Ovary (tissue), 9 donors: ENCODE results near the gene DNAJC22. TPM values are rescaled to one million over a fixed set of nuclear protein-coding genes. Genes with fewer than 3 reads are reported as not detected.
"Not testable (repeated sequence)": the region's sequence is repeated elsewhere in the genome, so short reads cannot be mapped to it uniquely, and the experiment has no call there.

Source experiments
- DNase-seq, 5 donors: peaks; one replicate each; pipeline ENCODE4 v3.0.0-alpha.2; 2019 to 2020
- H3K27ac ChIP-seq, 2 donors: fragments of 200-600 bp; one replicate each; pipeline versions ENCODE4 v1.5.1 to v1.8.0; 2019 to 2022
- H3K27me3 ChIP-seq: fragments of 200-600 bp; one replicate; pipeline ENCODE4 v1.8.0; 2022
- H3K36me3 ChIP-seq: fragments of 200-600 bp; sonication (generic); one replicate; pipeline ENCODE4 v1.5.1; 2019
- H3K4me1 ChIP-seq: one replicate; pipeline ENCODE4 v1.8.1; 2013; ENCODE audit warnings: mild to moderate bottlenecking, moderate library complexity; ENCODE audit not compliant: insufficient read depth
- H3K4me3 ChIP-seq: fragments of 200-600 bp; sonication (generic); one replicate; pipeline ENCODE4 v1.5.1; 2017
- H3K9me3 ChIP-seq, 2 donors: fragments of 200-600 bp in 1 of 2; sonication (generic) in 1 of 2; one replicate each; pipeline versions ENCODE4 v1.5.1 to v1.8.1; 2013 to 2019; ENCODE audit warnings: mild to moderate bottlenecking in 1 of 2, moderate library complexity in 1 of 2
- CTCF ChIP-seq, 3 donors: fragments of 450-650 bp in 2 of 3; fragments of 200-600 bp in 1 of 3; IDR thresholded peaks; one replicate each; pipeline versions ENCODE4 v1.5.1 to v1.8.0; 2016 to 2022; ENCODE audit warnings: antibody characterized with exemption in 3 of 3, mild to moderate bottlenecking in 1 of 3
- EP300 ChIP-seq: sonication (generic); formaldehyde crosslinking; IDR thresholded peaks from one replicate; pipeline ENCODE4 v1.6.1; 2017; ENCODE audit warnings: antibody characterized with exemption
- POLR2A ChIP-seq: fragments of 450-650 bp; IDR thresholded peaks from one replicate; pipeline ENCODE4 v1.6.1; 2017; ENCODE audit warnings: antibody characterized with exemption, mild to moderate bottlenecking, moderate library complexity
- WGBS, 3 donors: extraction: QIAGEN DNeasy Blood & Tissue Kit in 1 of 3; methylation state at CpG; one replicate each; pipeline versions ENCODE4 v1.1.5 to v1.1.7; 2013 to 2017; 5-methylcytosine and 5-hydroxymethylcytosine counted together
- intact Hi-C, 4 donors: fragments of 100-400 bp; cut with DNase I; formaldehyde crosslinking; loops; one replicate each; pipeline versions ENCODE4 v1.11.0 to v1.15.1; 2022 to 2023
- polyA plus RNA-seq, 2 donors: library from polyadenylated mRNA; stranded (reverse); fragments of 200-250 nt in 1 of 2; fragments of 350-450 nt in 1 of 2; fragmentation: Illumina TruSeq in 1 of 2; extraction: RNeasy Lipid Tissue Mini Kit (QIAGEN cat#74804) in 1 of 2; gene quantifications; one replicate each; pipeline ENCODE4 v1.2.3, GENCODE V29; 2013 to 2014
- total RNA-seq, 7 donors: library from RNA; depleted of rRNA in 2 of 7; stranded (reverse); fragments of >200 nt in 2 of 7; fragmentation: NEBNext Ultra II Directional in 3 of 7; extraction: Animal tissue kit (Norgen Biotek cat#: 25700) in 3 of 7; gene quantifications; one replicate each; pipeline versions ENCODE4 v1.1.0 to v1.2.4, GENCODE V29; 2016 to 2023
- donor health status: DM: no; HTN: no; CAD: no; lungs with moderate emphysema.
- donor health status: DM: no; HTN: no; CAD: no.
- donor health status: Bipolar disorder and iron deficiency.
- donor health status: DM: yes; HTN: yes; CAD: no.
- donor health status: DM: no; HTN: no; CAD: no.
- donor health status: DM: yes; HTN: yes; CAD: no.

DNAJC22 gene
- total and polyA plus RNA-seq, 9 donors = 0.30 to 3.4 (median 0.47) TPM; not detected in 2

- Histone ChIP-seq H3K4me1 (no peaks in the 10 kb centered on the region), H3K36me3 (no peaks in the 10 kb centered on the region), H3K9me3 (no peaks in the 10 kb centered on the region), H3K4me3 (no peak overlapping the region), H3K27ac (no peak overlapping the region), H3K27me3 (no peaks in the 10 kb centered on the region)
- WGBS, 3 donors = 69 to 74% (median 73%) methylated on average over 14 of the region's 14 CpGs
- no peak for DNase-seq
- TF ChIP-seq POLR2A = no peak
- no peak for TF ChIP-seq CTCF (IDR thresholded peaks at IDR 0.05)
- no peak for TF ChIP-seq EP300
- intact Hi-C loops = no loop called here
Observed at GRCh38 chr12:49330631-49331379, 15.9 kb upstream of the DNAJC22 start.

- no peaks in the 10 kb centered on the region for H3K36me3 ChIP-seq
- no peaks in the 10 kb centered on the region for H3K27me3 ChIP-seq
- DNase-seq = peak in 3 of 5 donors; percentile 52 to 73 (median 64)
- WGBS, 3 donors = 37 to 41% (median 38%) methylated on average over 11 of the region's 11 CpGs
- no peaks in the 10 kb centered on the region for H3K4me1 ChIP-seq
- intact Hi-C loops = no loop called here
- H3K4me3 ChIP-seq = no peak overlapping the region
- no peak overlapping the region for H3K27ac ChIP-seq
- TF ChIP-seq POLR2A = no peak
- TF ChIP-seq CTCF (IDR thresholded peaks at IDR 0.05) = peak; percentile 11 to 61 (median 34)
- H3K9me3 ChIP-seq = no peaks in the 10 kb centered on the region
Observed at GRCh38 chr12:49331380-49332222, 15.1 kb upstream of the DNAJC22 start.

- no peak for DNase-seq
- H3K4me1 ChIP-seq = no peaks in the 10 kb centered on the region
- no peaks in the 10 kb centered on the region for H3K27me3 ChIP-seq
- no peak overlapping the region for H3K27ac ChIP-seq
- intact Hi-C loops = no loop called here
- H3K36me3 ChIP-seq = no peaks in the 10 kb centered on the region
- WGBS, 3 donors = 76 to 86% (median 82%) methylated on average over 17 of the region's 17 CpGs
- TF ChIP-seq CTCF (IDR thresholded peaks at IDR 0.05) = no peak
- no peak for TF ChIP-seq POLR2A
- no peak for TF ChIP-seq EP300
- no peak overlapping the region for H3K4me3 ChIP-seq
- no peaks in the 10 kb centered on the region for H3K9me3 ChIP-seq
Observed at GRCh38 chr12:49332441-49332861, 14.2 kb upstream of the DNAJC22 start.

- WGBS, 3 donors = 36 to 50% (median 38%) methylated on average over 40 of the region's 40 CpGs
- Histone ChIP-seq H3K27ac (no peak overlapping the region), H3K9me3 (no peaks in the 10 kb centered on the region), H3K4me1 (no peaks in the 10 kb centered on the region), H3K36me3 (no peaks in the 10 kb centered on the region), H3K27me3 (no peaks in the 10 kb centered on the region), H3K4me3 (no peak overlapping the region)
- intact Hi-C loops = no loop called here
- no peak for DNase-seq
- TF ChIP-seq POLR2A = no peak
- TF ChIP-seq CTCF (IDR thresholded peaks at IDR 0.05) = no peak
- TF ChIP-seq EP300 = no peak
Observed at GRCh38 chr12:49332891-49333371, 13.8 kb upstream of the DNAJC22 start.

- 52 to 57% (median 55%) methylated on average over 21 of the region's 21 CpGs for WGBS, 3 donors
- H3K4me3 ChIP-seq, DNase-seq, H3K4me1 ChIP-seq, H3K27ac ChIP-seq, H3K27me3 ChIP-seq, intact Hi-C loops, H3K36me3 ChIP-seq, H3K9me3 ChIP-seq: not testable (repeated sequence)
Observed at GRCh38 chr12:49333778-49334177, 12.9 kb upstream of the DNAJC22 start.
